Measurements from ENCODE around the gene CXCR5.

The CXCR5 gene

DNA sequence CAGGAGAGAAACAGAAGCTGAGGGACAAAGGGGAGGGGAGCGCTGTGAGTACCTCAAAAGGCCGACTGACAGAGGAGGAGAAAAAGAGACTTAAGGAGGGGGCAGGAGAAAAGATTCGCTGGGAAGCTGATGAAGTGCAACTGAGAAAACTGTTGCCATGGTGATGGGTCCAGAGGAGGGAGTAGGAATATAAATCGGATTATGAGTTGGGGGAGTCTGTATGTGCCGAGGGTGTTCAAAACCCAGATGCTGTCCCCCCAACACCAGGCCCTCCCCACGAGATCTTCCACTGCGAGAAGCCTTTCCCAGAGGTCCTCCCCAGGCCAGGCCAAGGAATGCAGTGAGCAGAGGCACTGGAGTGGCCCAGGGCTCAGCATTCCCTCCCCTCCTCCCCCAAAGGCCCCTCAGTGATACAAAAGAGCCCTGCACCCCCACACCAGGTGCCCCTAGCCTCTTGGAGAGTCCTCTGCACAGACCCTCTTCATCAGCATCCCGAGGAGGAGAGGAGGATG, 55.8 kb downstream of the CXCR5 start:
- H3K4me3 ChIP-seq (ENCODE audit: low read depth, low read length) = no peak overlapping the region
- TF ChIP-seq, protein P1, sequence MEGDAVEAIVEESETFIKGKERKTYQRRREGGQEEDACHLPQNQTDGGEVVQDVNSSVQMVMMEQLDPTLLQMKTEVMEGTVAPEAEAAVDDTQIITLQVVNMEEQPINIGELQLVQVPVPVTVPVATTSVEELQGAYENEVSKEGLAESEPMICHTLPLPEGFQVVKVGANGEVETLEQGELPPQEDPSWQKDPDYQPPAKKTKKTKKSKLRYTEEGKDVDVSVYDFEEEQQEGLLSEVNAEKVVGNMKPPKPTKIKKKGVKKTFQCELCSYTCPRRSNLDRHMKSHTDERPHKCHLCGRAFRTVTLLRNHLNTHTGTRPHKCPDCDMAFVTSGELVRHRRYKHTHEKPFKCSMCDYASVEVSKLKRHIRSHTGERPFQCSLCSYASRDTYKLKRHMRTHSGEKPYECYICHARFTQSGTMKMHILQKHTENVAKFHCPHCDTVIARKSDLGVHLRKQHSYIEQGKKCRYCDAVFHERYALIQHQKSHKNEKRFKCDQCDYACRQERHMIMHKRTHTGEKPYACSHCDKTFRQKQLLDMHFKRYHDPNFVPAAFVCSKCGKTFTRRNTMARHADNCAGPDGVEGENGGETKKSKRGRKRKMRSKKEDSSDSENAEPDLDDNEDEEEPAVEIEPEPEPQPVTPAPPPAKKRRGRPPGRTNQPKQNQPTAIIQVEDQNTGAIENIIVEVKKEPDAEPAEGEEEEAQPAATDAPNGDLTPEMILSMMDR (IDR thresholded peaks at IDR 0.05; ENCODE audit: borderline replicate concordance, insufficient read depth, low read depth, low read length) = no peak

DNA sequence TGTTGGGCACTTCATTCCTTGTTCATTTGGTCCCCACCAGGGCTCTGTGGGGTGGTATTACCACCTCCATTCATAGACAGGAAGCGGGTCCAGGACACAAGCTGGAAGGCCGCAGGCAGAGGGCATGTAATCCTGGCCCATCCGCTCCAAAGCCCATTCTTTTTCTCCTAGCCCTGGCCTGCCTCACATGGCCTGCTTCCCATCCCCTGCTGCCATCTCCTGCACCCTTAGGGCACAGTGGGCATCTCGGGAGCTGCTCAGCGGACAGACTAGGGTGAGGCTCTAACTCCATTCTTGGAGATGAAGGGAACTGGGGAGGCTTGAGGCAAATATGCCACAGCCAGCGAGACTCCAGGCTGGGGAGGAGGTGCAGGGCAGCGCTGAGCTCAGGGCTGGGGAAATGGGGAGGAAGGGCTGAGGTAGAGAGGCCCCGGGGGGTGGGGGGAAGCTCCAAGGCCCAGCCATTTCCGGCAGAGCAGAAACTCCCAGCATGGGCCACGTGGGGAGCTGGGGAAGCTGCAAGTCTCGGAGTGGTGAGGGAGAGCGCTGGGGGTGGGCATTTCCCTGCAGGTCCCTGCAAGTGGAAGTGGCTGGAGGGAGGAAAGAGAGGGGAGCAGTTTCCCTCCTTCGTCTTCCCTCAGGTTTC, 56.4 kb downstream of the CXCR5 start:
- TF ChIP-seq, protein P1 (IDR thresholded peaks at IDR 0.05; ENCODE audit: borderline replicate concordance, insufficient read depth, low read depth, low read length) = no peak
- H3K4me3 ChIP-seq (ENCODE audit: low read depth, low read length) = no peak overlapping the region

GRCh38 chr11:118947091-118947490, 63.4 kb downstream of the CXCR5 start:
- H3K4me3 ChIP-seq (ENCODE audit: low read depth, low read length) = no peak overlapping the region
- TF ChIP-seq, protein P1 (IDR thresholded peaks at IDR 0.05; ENCODE audit: borderline replicate concordance, insufficient read depth, low read depth, low read length) = no peak

All from GM12875 (cell line).